Osteocyte (in vitro differentiated cells): ENCODE data around the gene RAD51B. TPM values are rescaled to one million over a fixed set of nuclear protein-coding genes. Genes with fewer than 3 reads are reported as not detected.

Experiments used
- DNase-seq: peaks from one replicate; pipeline ENCODE4 v3.0.0; 2021; ENCODE audit warnings: mixed read lengths; ENCODE audit not compliant: unreplicated experiment; ENCODE audit errors: extremely low spot score
- H3K27ac Mint-ChIP-seq: one replicate; pipeline ENCODE4 v1.8.0; 2021; ENCODE audit warnings: mild to moderate bottlenecking, mixed read lengths; ENCODE audit not compliant: unreplicated experiment
- H3K27me3 Mint-ChIP-seq: one replicate; pipeline ENCODE4 v1.8.0; 2021; ENCODE audit warnings: mixed read lengths; ENCODE audit not compliant: unreplicated experiment
- H3K36me3 Mint-ChIP-seq: one replicate; pipeline ENCODE4 v1.8.0; 2021; ENCODE audit warnings: mixed read lengths; ENCODE audit not compliant: unreplicated experiment
- H3K4me1 Mint-ChIP-seq: one replicate; pipeline ENCODE4 v1.8.0; 2021; ENCODE audit warnings: mixed read lengths; ENCODE audit not compliant: unreplicated experiment
- H3K4me3 Mint-ChIP-seq: one replicate; pipeline ENCODE4 v1.8.0; 2021; ENCODE audit warnings: mild to moderate bottlenecking, moderate library complexity, mixed read lengths; ENCODE audit not compliant: unreplicated experiment
- H3K9me3 Mint-ChIP-seq: one replicate; pipeline ENCODE4 v1.8.0; 2021; ENCODE audit warnings: mixed read lengths; ENCODE audit not compliant: unreplicated experiment
- total RNA-seq: library from RNA; stranded (reverse); gene quantifications from 2 replicates; pipeline ENCODE4 v1.2.1, GENCODE V29; 2021
- TF ChIP-seq, protein P1 (sequence below): fragments of 200-600 bp; sonication (generic); IDR thresholded peaks from 2 replicates; pipeline ENCODE4 v1.5.0; 2021; ENCODE audit warnings: antibody characterized with exemption, mild to moderate bottlenecking, moderate library complexity

Gene RAD51B
- total RNA-seq, 1 donor from 2014 or later: 12.7 TPM

DNA sequence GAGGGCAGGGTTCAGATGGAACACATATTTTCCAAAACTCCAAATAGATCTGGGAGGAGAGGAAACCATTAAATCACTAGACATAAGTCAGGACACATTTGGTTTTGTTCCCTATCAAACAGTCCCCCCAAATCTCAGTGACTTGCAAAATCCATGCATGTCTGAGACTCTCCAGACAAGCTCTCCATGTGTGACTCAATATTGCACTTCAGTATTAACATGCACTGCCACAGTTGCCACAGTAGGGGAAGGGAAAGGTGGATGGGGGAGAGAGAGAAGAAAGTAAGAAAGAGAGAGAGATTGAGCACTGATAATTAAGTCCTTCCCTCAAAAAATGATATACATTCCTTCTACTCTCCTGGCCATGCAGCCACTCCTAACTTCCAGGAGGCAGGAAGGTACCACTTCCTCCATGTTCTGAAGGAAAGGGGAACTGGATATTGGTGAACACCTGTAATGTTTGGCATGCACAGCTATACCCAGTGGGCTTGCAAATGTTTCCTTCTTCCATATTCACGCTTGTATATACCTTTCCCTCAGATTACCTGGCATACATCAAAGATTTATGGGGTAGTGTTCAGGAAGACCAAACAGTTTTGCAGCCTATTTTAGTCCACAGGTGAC is 663.3 kb downstream of the RAD51B start:
- H3K27ac Mint-ChIP-seq: peak overlapping the region; percentile 74
- peaks cover 19% of the 10 kb centered on the region for H3K4me1 Mint-ChIP-seq
- H3K4me3 Mint-ChIP-seq: no peak overlapping the region

DNA sequence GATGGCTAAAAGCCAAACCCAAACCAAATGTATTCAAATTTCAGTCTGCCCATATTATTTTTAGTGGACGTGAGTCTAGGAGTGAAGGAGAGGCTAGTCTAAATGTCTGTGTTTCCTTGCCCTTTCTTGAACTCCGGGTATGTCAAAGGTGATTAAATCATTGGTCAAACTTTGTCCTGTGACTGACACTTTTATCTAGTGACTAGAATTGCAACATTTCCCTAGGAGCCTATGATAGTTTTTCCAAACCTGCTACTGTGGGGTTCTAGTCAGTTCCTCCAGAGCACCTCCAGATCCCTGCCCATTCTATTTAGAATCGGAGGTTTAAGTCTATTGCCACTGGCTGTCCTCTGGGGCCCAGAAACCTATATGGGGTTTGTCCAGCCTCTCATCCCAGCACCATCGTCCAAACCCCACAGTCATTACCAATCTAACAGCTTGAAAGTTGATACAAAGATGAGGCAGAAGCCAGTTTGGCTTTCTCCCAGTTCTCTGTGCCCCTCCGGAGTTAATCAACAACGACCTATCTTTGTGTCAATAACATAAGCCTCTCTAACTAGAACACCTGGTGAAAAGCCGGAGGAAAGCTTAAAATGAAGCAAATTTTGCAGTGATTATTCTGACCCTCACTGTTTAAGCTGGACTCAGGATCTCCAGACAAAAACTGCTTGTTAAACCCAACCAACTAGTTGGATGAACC is 666.6 kb downstream of the RAD51B start:
- H3K4me3 Mint-ChIP-seq: no peak overlapping the region
- H3K9me3 Mint-ChIP-seq: no peaks in the 10 kb centered on the region
- peaks cover 19% of the 10 kb centered on the region for H3K4me1 Mint-ChIP-seq
- H3K27me3 Mint-ChIP-seq: no peaks in the 10 kb centered on the region
- DNase-seq: no peak
- TF ChIP-seq, protein P1, sequence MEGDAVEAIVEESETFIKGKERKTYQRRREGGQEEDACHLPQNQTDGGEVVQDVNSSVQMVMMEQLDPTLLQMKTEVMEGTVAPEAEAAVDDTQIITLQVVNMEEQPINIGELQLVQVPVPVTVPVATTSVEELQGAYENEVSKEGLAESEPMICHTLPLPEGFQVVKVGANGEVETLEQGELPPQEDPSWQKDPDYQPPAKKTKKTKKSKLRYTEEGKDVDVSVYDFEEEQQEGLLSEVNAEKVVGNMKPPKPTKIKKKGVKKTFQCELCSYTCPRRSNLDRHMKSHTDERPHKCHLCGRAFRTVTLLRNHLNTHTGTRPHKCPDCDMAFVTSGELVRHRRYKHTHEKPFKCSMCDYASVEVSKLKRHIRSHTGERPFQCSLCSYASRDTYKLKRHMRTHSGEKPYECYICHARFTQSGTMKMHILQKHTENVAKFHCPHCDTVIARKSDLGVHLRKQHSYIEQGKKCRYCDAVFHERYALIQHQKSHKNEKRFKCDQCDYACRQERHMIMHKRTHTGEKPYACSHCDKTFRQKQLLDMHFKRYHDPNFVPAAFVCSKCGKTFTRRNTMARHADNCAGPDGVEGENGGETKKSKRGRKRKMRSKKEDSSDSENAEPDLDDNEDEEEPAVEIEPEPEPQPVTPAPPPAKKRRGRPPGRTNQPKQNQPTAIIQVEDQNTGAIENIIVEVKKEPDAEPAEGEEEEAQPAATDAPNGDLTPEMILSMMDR: no peak
- H3K27ac Mint-ChIP-seq: no peak overlapping the region
- H3K36me3 Mint-ChIP-seq: no peaks in the 10 kb centered on the region

More for the DNA sequence above, 663.3 kb downstream of the RAD51B start:
- Mint-ChIP-seq H3K9me3 (no peaks in the 10 kb centered on the region), H3K36me3 (no peaks in the 10 kb centered on the region), H3K27me3 (no peaks in the 10 kb centered on the region)
- TF ChIP-seq, protein P1: no peak
- no peak for DNase-seq

DNA sequence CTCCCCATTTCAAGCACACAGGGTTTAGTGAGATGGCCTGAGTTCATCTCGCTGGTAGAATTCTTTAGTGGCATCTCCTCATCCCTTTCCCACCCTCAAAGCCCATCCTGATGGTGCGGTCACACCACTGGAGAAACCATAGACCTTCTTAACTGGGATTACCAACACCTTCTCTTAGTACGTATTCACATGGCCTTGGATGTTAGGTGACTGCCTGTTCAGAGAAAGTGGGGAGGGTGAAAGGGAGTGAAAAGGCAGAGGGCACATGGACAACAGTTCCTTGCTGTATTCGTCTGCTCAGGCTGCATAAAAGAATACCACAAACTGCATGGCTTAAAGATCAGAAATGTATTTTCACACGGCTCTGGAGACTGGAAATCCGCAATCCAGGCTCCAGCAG is 667.2 kb downstream of the RAD51B start:
- H3K36me3 Mint-ChIP-seq: no peaks in the 10 kb centered on the region
- H3K4me1 Mint-ChIP-seq: peaks cover 19% of the 10 kb centered on the region
- H3K9me3 Mint-ChIP-seq: no peaks in the 10 kb centered on the region
- H3K4me3 Mint-ChIP-seq: no peak overlapping the region
- H3K27me3 Mint-ChIP-seq: no peaks in the 10 kb centered on the region
- no peak for DNase-seq
- TF ChIP-seq, protein P1: no peak
- no peak overlapping the region for H3K27ac Mint-ChIP-seq

DNA sequence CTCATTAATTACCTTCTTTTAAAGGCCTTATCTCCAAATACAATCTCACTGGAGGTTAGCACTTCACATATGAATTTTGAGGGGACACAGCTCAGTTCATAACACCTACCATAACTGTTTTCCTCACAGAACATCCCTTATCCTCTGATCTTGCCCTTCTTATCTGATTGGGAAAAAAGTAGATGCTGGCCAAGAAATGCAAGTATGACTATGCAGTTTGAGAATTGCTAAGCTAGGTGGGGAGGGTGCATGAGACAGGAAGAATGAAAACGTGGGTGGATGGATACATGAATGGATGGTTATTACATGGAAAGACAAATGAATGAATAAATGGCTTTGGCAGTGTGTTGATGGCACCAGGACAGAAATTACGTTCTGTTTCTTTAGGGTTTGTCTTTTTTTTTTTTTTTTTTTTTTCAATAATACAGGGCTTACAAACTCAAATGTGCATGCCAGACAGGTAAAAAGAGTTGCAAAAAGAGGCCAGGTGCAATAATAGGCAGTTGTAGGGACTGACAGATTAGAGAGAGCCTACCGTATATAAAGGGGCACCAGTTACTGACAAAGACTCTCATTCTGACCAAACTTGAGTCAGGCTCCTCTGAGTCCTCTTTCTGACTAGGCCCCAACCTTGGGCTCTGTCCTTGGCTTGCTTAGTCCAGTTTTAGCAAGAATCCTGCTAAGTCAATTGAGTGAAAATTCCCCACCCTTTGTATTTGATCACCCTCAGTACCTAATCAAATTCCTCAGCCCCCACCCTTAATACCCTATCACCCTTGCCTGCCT is 668.4 kb downstream of the RAD51B start:
- no peak for DNase-seq

More for the DNA sequence above, 668.4 kb downstream of the RAD51B start:
- TF ChIP-seq, protein P1: no peak
- H3K27me3 Mint-ChIP-seq: no peaks in the 10 kb centered on the region
- peaks cover 14% of the 10 kb centered on the region for H3K4me1 Mint-ChIP-seq
- H3K27ac Mint-ChIP-seq: no peak overlapping the region
- H3K4me3 Mint-ChIP-seq: no peak overlapping the region
- no peaks in the 10 kb centered on the region for H3K9me3 Mint-ChIP-seq
- H3K36me3 Mint-ChIP-seq: no peaks in the 10 kb centered on the region
